GM12878 (cell line): Measurements from ENCODE around the gene CTNNA1. TPM values are rescaled to one million over a fixed set of nuclear protein-coding genes. Genes with fewer than 3 reads are reported as not detected.

ENCODE experiments used
- ATAC-seq: fragments of 200-7000 bp; cut with Tn5 transposase; 3 replicates; pipeline ENCODE4 v1.9.1; 2020; ENCODE audit warnings: mild to moderate bottlenecking, moderate library complexity
- BruUV-seq: library from RNA; stranded (reverse); fragments of 400-500 nt; replicated peaks from 2 replicates; lab custom pipeline; 2021; lab: Mats Ljungman, UMichigan
- CTCF ChIA-PET: fragments of 300-600 bp; sonication (Branson Sonifier 250); formaldehyde crosslinking; extraction: SDS; loops from one replicate; lab custom pipeline; 2021; ENCODE audit warnings: inconsistent platforms; lab: Yijun Ruan, JAX
- POLR2A ChIA-PET: fragments of 350-600 bp; formaldehyde crosslinking; extraction: SDS; loops from one replicate; lab custom pipeline; 2021; ENCODE audit warnings: inconsistent platforms; lab: Charles Lee
- RAD21 ChIA-PET: fragments of 300-600 bp; sonication (Branson Sonifier 250); formaldehyde crosslinking; loops from one replicate; lab custom pipeline; 2023; ENCODE audit warnings: antibody characterized with exemption; ENCODE audit not compliant: unreplicated experiment; lab: Charles Lee
- SMC1A ChIA-PET: fragments of 300-600 bp; sonication (Branson Sonifier 250); formaldehyde crosslinking; loops from one replicate; lab custom pipeline; 2023; ENCODE audit not compliant: unreplicated experiment, uncharacterized antibody; lab: Charles Lee
- DNase-seq: peaks from one replicate; pipeline ENCODE4 v3.0.0-alpha.2; 2011; ENCODE audit warnings: low read depth, low spot score
- FAIRE-seq: peaks from 3 replicates; lab custom pipeline; 2011; peaks lifted over from hg19 to GRCh38; lab: Jason Lieb, UNC
- H2AFZ ChIP-seq: 2 replicates; pipeline ENCODE4 v1.6.0; 2011; ENCODE audit warnings: low read depth, low read length, control low read depth; ENCODE audit not compliant: control insufficient read depth
- H3K27ac ChIP-seq: 2 replicates; pipeline ENCODE4 v1.5.1; 2011; ENCODE audit warnings: control low read depth; ENCODE audit not compliant: control insufficient read depth, insufficient read depth
- H3K27me3 ChIP-seq, 2 experiments: replicated peaks in 1 of 2; 2 replicates each; pipeline versions ENCODE4 v1.6.0 to v1.6.1; 2011; ENCODE audit warnings: low read length in 1 of 2; ENCODE audit not compliant: control insufficient read depth in 2 of 2, insufficient read depth in 2 of 2
- H3K36me3 ChIP-seq, 2 experiments: 2 replicates each; pipeline ENCODE4 v1.5.1; 2011; ENCODE audit warnings: low read length in 1 of 2; ENCODE audit not compliant: control insufficient read depth in 2 of 2, insufficient read depth in 2 of 2
- H3K4me1 ChIP-seq: 2 replicates; pipeline ENCODE4 v1.6.1; 2011; ENCODE audit warnings: mild to moderate bottlenecking, low read length, moderate library complexity, mixed read lengths; ENCODE audit not compliant: control insufficient read depth, insufficient read depth
- H3K4me2 ChIP-seq: 2 replicates; pipeline ENCODE4 v1.6.0; 2011; ENCODE audit warnings: control low read depth; ENCODE audit not compliant: control insufficient read depth, insufficient read depth
- H3K4me3 ChIP-seq: fragments of 200-600 bp; sonication (generic); 2 replicates; pipeline ENCODE4 v1.5.1; 2016
- H3K79me2 ChIP-seq: 2 replicates; pipeline ENCODE4 v1.6.0; 2011; ENCODE audit warnings: low read length; ENCODE audit not compliant: control insufficient read depth, insufficient read depth
- H3K9ac ChIP-seq: 2 replicates; pipeline ENCODE4 v1.8.0; 2011; ENCODE audit warnings: low read length, control low read depth, mixed read lengths; ENCODE audit not compliant: control insufficient read depth, insufficient read depth
- H3K9me3 ChIP-seq: replicated peaks from 3 replicates; pipeline ENCODE4 v1.5.1; 2011; ENCODE audit warnings: mild to moderate bottlenecking, low read length; ENCODE audit not compliant: control insufficient read depth, insufficient read depth
- H4K20me1 ChIP-seq: 2 replicates; pipeline ENCODE4 v1.6.0; 2011; ENCODE audit not compliant: control insufficient read depth, insufficient read depth
- BMI1 ChIP-seq: fragments of 450-650 bp; IDR thresholded peaks from 2 replicates; pipeline ENCODE4 v1.6.1; 2016; ENCODE audit warnings: mild to moderate bottlenecking, moderate library complexity, borderline replicate concordance
- CUX1 ChIP-seq: IDR thresholded peaks from 2 replicates; pipeline ENCODE4 v1.6.1; 2012; ENCODE audit warnings: improper control_type of control experiment, low read depth, low read length; ENCODE audit not compliant: insufficient replicate concordance
- IKZF2 ChIP-seq, 2 experiments: fragments of 450-650 bp; IDR thresholded peaks; 2 replicates each; pipeline ENCODE4 v1.6.1; 2017; ENCODE audit warnings: mild to moderate bottlenecking in 2 of 2, moderate library complexity in 2 of 2
- MEF2A ChIP-seq: IDR thresholded peaks from 2 replicates; pipeline ENCODE4 v1.6.1; 2011; ENCODE audit warnings: low read depth, mild to moderate bottlenecking, low read length, moderate library complexity; ENCODE audit not compliant: insufficient read depth
- NFXL1 ChIP-seq: fragments of 450-650 bp; IDR thresholded peaks from 2 replicates; pipeline ENCODE4 v1.6.1; 2017; ENCODE audit warnings: antibody characterized with exemption, mild to moderate bottlenecking, borderline replicate concordance
- NR2F1 ChIP-seq: fragments of 450-650 bp; conservative IDR thresholded peaks from 2 replicates; pipeline ENCODE4 v1.6.1; 2017; ENCODE audit warnings: mild to moderate bottlenecking
- PAX5 ChIP-seq: IDR thresholded peaks from 2 replicates; pipeline ENCODE4 v1.6.1; 2011; ENCODE audit warnings: low read depth, low read length, borderline replicate concordance
- RAD51 ChIP-seq: fragments of 450-650 bp; IDR thresholded peaks from 2 replicates; pipeline ENCODE4 v1.6.1; 2016; ENCODE audit warnings: moderate library complexity, mild to moderate bottlenecking, inconsistent platforms
- SMC3 ChIP-seq: IDR thresholded peaks from 2 replicates; pipeline ENCODE4 v1.6.1; 2011; ENCODE audit warnings: low read length, improper control_type of control experiment, borderline replicate concordance
- SPI1 ChIP-seq: IDR thresholded peaks from 2 replicates; pipeline ENCODE4 v1.6.1; 2011; ENCODE audit warnings: low read depth, mild to moderate bottlenecking, low read length, moderate library complexity, borderline replicate concordance; ENCODE audit not compliant: insufficient read depth
- YY1 ChIP-seq: IDR thresholded peaks from 2 replicates; pipeline ENCODE4 v1.6.1; 2011; ENCODE audit warnings: low read depth, mild to moderate bottlenecking, low read length
- ZNF24 ChIP-seq: fragments of 450-650 bp; IDR thresholded peaks from 2 replicates; pipeline ENCODE4 v1.6.1; 2017; ENCODE audit warnings: antibody characterized with exemption, mild to moderate bottlenecking
- WGBS: methylation state at CpG from one replicate; pipeline ENCODE4 v1.1.6; 2016; ENCODE audit warnings: low lambda C conversion rate; ENCODE audit not compliant: insufficient replicate concordance, insufficient coverage; ENCODE audit errors: missing lambda C conversion rate; 5-methylcytosine and 5-hydroxymethylcytosine counted together
- in situ Hi-C: fragments of 300-500 bp; cut with MboI; formaldehyde crosslinking; loops from 9 replicates; pipeline ENCODE4 v1.14.3; 2018; ENCODE audit warnings: mixed read lengths
- intact Hi-C: fragments of 100-400 bp; cut with micrococcal nuclease; formaldehyde crosslinking; loops from one replicate; pipeline ENCODE4 v1.14.2; 2022; ENCODE audit not compliant: unreplicated experiment
- polyA plus RNA-seq, 11 experiments: library from polyadenylated mRNA; depleted of rRNA in 4 of 11; unstranded in 6 of 11; stranded (reverse) in 5 of 11; fragments of >200 nt; fragmentation: Nextera tagmentation in 4 of 11; fragmentation: Illumina TruSeq in 1 of 11; extraction: Ambion mirVana in 4 of 11; extraction: Trizol in 1 of 11; gene quantifications; 1 replicate in 1 of 11; 2 replicates in 10 of 11; pipeline versions ENCODE4 v1.2.1 to v1.2.3, GENCODE V29; 2011 to 2016; ENCODE audit warnings: inconsistent platforms in 2 of 11, missing spikeins in 2 of 11, low read depth in 1 of 11
- total RNA-seq, 4 experiments: library from RNA; depleted of rRNA in 3 of 4; stranded (reverse); fragments of >200 nt in 3 of 4; fragmentation: Illumina TruSeq in 1 of 4; extraction: Trizol in 1 of 4; gene quantifications; 2 replicates each; pipeline versions ENCODE4 v1.2.1 to v1.2.3, GENCODE V29; 2013 to 2021

Gene CTNNA1
- total and polyA plus RNA-seq, 10 of the 15 experiments (the other 5 are each of a cell fraction or from before 2014, with no cell fraction given): 32.6 to 104 (median 57.7) TPM

- TF ChIP-seq RAD51 (no peak), NFXL1 (no peak)
- Histone ChIP-seq H3K27ac (no peak overlapping the region), H2AFZ (no peak overlapping the region), H3K4me3 (no peak overlapping the region), H3K4me1 (no peaks in the 10 kb centered on the region), H3K79me2 (no peaks in the 10 kb centered on the region), H3K36me3 (peaks cover 14 to 31% of the 10 kb centered on the region in 2 experiments), H3K9me3 (no peaks in the 10 kb centered on the region), H4K20me1 (no peaks in the 10 kb centered on the region), H3K27me3 (no peaks in the 10 kb centered on the region), H3K4me2 (no peak overlapping the region), H3K9ac (no peak overlapping the region)
- ATAC-seq (no peak), DNase-seq (no peak), FAIRE-seq (no peak)
- SMC1A ChIA-PET: no interaction called here
- CTCF ChIA-PET: no interaction called here
- WGBS: 93% methylated on average over 12 of the region's 12 CpGs
- POLR2A ChIA-PET: no interaction called here
- no TSS peak for BruUV-seq
- in situ Hi-C loops: no loop called here
- RAD21 ChIA-PET: no interaction called here
- intact Hi-C loops: no loop called here
Measured at GRCh38 chr5:138934971-138935370, 181.7 kb downstream of the CTNNA1 start.

GRCh38 chr5:138935466-138935865 lies 182.2 kb downstream of the CTNNA1 start:
- in situ Hi-C loops (no loop called here), intact Hi-C loops (no loop called here)
- peaks cover 14 to 29% of the 10 kb centered on the region in 2 experiments for H3K36me3 ChIP-seq
- no peak overlapping the region for H3K9ac ChIP-seq
- FAIRE-seq (no peak), DNase-seq (no peak), ATAC-seq (no peak)
- CTCF ChIA-PET: no interaction called here
- SMC1A ChIA-PET: no interaction called here
- no peaks in the 10 kb centered on the region for H4K20me1 ChIP-seq
- no peaks in the 10 kb centered on the region for H3K9me3 ChIP-seq
- POLR2A ChIA-PET: no interaction called here
- 94% methylated on average over 10 of the region's 10 CpGs for WGBS
- TF ChIP-seq MEF2A (no peak), BMI1 (no peak), IKZF2 (IDR thresholded peaks at IDR 0.05) (no peak), CUX1 (no peak), NR2F1 (no peak), PAX5 (no peak), YY1 (no peak), SMC3 (no peak), SPI1 (no peak), ZNF24 (no peak)
- no TSS peak for BruUV-seq
- H3K79me2 ChIP-seq: no peaks in the 10 kb centered on the region
- H3K4me1 ChIP-seq: no peaks in the 10 kb centered on the region
- H3K27me3 ChIP-seq: no peaks in the 10 kb centered on the region
- RAD21 ChIA-PET: no interaction called here
- no peak overlapping the region for H3K27ac ChIP-seq
- no peak overlapping the region for H2AFZ ChIP-seq
- H3K4me3 ChIP-seq: no peak overlapping the region
- no peak overlapping the region for H3K4me2 ChIP-seq
